ENCODE measurements around the gene OSBPL6.

GRCh38 chr2:178317811-178318210 lies 123.5 kb downstream of the OSBPL6 start:
- TF ChIP-seq POLR2A (IDR thresholded peaks at IDR 0.05; ENCODE audit: low read length) (no peak), GATA1 (IDR thresholded peaks at IDR 0.05; ENCODE audit: low read depth, low read length) (no peak)
